NCI-H187 (cell line): Measurements from ENCODE around the gene IGLL5.
"Not testable (repeated sequence)": the region's sequence is repeated elsewhere in the genome, so short reads cannot be mapped to it uniquely, and the experiment has no call there.

Experiments used
- DNase-seq, 2 experiments: peaks; one replicate each; lab custom pipeline; 2025; lab: John Stamatoyannopoulos, UW

The IGLL5 gene

GRCh38 chr22:22914726-22915669, 27.4 kb downstream of the IGLL5 start:
- no peak for DNase-seq

- no peak for DNase-seq
Measured at GRCh38 chr22:22915670-22916035, 28.0 kb downstream of the IGLL5 start.

- DNase-seq, result no peak
Measured at GRCh38 chr22:22916215-22916951, 28.8 kb downstream of the IGLL5 start.

GRCh38 chr22:22916952-22917290, 29.3 kb downstream of the IGLL5 start:
- no peak for DNase-seq

GRCh38 chr22:22917377-22917776, 29.8 kb downstream of the IGLL5 start:
- DNase-seq, result no peak

- DNase-seq, result no peak
Measured at GRCh38 chr22:22918297-22918965, 30.8 kb downstream of the IGLL5 start.

- DNase-seq, result no peak
Measured at GRCh38 chr22:22919041-22919440, 31.4 kb downstream of the IGLL5 start.

- no peak for DNase-seq
Measured at GRCh38 chr22:22920104-22920654, 32.6 kb downstream of the IGLL5 start.

- DNase-seq, result no peak
Measured at GRCh38 chr22:22920910-22921550, 33.4 kb downstream of the IGLL5 start.

- no peak for DNase-seq
Measured at GRCh38 chr22:22921575-22921974, 34.0 kb downstream of the IGLL5 start.

GRCh38 chr22:22922092-22922953, 34.7 kb downstream of the IGLL5 start:
- not testable (repeated sequence) for DNase-seq

- DNase-seq, result no peak
Measured at GRCh38 chr22:22922954-22923319, 35.3 kb downstream of the IGLL5 start.

GRCh38 chr22:22923379-22923778, 35.8 kb downstream of the IGLL5 start:
- DNase-seq, result no peak

- no peak for DNase-seq
Measured at GRCh38 chr22:22923930-22924329, 36.3 kb downstream of the IGLL5 start.

GRCh38 chr22:22924369-22925145, 36.9 kb downstream of the IGLL5 start:
- DNase-seq, result no peak

- no peak for DNase-seq
Measured at GRCh38 chr22:22925146-22925804, 37.7 kb downstream of the IGLL5 start.

- no peak for DNase-seq
Measured at GRCh38 chr22:22925805-22926369, 38.3 kb downstream of the IGLL5 start.

- no peak for DNase-seq
Measured at GRCh38 chr22:22926370-22927195, 39.0 kb downstream of the IGLL5 start.
